Suppressor macrophage (primary cell): ENCODE measurements around the gene DHCR7.
"Not testable (repeated sequence)": the region's sequence is repeated elsewhere in the genome, so short reads cannot be mapped to it uniquely, and the experiment has no call there.

Experiments
- DNase-seq, 4 experiments: peaks; one replicate each; pipeline ENCODE4 v3.0.0-alpha.2; 2020 to 2022

The DHCR7 gene

GRCh38 chr11:71437399-71437798 is 10.8 kb downstream of the DHCR7 start:
- no peak for DNase-seq

DNA sequence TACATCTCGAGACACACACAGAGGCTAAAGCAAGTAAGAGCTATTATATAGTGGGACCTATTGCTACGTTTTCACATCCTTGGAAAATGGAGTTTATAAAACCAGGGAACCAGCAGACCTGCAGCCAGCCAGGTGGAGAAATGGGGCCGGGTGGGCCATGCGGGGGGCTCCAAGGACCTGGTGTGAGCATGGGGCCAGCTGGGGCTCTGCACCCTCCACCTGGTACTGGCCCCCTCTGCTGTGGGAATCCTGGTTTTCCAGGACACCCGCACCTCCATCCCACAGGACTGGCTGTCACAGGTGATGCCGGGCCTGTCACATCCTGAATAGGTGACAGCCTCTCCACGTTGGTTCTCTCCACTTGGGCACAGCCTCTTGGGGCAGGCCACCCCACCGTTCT is 11.3 kb downstream of the DHCR7 start:
- no peak for DNase-seq

DNA sequence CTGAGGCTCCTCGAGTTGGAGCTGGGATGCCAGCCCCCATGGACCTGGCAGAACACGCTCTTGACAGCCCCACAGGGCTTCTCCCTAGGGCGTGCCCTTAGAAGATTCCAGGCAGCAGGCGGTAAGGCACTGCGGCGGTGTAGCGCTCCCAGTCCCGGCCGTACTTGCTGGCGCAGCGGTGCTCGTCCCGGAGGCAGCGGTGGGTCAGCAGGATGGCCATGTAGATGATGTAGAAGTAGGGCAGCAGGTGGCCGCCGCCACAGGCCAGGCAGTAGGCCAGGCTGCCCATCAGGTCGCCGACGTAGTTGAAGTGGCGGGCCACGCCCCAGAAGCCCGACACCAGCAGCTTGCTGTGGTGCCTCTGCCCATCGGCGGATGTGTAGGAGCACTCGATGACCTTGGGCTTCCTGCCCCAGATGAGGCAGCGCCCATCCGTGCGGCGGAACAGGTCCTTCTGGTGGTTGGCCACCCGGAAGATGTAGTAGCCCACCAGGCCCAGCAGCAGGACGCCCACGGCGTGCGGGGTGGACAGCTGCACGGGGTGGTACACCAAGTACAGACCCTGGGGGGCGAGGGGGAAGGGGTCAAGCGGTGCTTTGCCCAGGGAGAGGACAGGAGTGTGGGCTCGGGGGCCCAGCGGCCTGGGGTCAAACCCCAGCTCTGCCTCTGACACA is 12.8 kb downstream of the DHCR7 start:
- DNase-seq: no peak

DNA sequence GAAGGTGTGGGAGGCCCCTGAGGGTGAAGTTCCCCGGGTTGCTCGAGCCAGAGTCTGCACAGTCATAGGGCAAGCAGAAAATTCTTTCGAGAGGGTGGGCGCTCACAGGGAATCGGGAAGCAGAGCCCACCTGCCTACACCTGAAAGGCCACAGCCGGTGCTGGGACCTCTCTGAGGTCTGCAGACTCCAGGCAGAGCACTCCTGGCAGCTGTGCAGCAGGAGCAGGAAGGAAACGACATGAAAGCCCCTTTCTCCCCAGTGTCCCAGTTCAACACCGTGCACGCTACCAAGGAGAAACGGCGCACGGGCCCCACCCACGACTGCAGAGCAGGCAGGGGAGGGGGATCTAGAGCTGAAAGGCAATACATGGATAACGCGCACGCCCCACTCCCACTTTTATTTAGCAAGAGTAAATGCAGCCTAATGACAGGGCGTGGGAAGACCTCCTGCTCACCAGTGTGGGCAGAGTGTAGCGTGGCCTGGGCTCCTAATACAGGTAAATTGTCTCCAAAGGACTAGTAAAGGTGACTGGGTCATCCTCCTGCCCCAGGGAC is 13.5 kb downstream of the DHCR7 start:
- no peak for DNase-seq

DNA sequence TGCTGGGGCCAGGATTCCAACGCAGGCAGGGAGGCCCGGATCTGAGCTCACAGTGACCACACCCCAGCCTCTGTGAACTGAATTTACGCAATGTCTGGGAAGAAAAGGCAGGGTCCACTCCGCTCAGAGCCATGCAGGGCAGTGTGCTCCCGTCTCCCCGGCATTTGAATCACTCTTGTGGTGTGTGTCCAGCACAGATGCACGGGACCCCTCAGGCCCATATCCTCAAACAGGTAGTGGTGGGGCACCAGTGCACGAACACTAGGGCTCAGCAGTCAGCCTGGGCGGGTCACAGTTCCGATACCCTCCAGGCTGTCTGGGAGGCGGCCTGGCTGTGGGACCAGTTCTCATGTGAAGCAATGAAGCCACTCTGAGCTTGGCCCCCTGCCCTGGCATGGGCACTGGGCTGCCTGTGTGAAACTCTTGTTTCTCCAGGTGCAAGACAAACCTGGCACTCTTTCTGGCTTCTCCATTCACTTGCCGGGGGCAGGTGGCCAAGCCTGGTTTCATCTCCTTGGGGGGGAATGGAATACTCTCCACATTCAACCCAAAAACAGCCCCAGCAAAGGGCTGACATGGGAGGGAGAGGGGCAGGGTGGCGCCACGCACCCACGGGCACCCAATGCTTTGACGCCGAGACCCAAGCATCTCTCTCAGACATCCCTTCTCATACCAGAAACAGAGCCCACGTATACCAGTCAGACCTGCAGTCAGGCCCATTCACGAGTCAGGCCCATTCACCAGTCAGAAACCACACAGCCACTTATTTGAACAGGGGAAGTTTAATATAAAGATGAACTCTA is 14.3 kb downstream of the DHCR7 start:
- DNase-seq: peak in 1 of 4 experiments; percentile 11

DNA sequence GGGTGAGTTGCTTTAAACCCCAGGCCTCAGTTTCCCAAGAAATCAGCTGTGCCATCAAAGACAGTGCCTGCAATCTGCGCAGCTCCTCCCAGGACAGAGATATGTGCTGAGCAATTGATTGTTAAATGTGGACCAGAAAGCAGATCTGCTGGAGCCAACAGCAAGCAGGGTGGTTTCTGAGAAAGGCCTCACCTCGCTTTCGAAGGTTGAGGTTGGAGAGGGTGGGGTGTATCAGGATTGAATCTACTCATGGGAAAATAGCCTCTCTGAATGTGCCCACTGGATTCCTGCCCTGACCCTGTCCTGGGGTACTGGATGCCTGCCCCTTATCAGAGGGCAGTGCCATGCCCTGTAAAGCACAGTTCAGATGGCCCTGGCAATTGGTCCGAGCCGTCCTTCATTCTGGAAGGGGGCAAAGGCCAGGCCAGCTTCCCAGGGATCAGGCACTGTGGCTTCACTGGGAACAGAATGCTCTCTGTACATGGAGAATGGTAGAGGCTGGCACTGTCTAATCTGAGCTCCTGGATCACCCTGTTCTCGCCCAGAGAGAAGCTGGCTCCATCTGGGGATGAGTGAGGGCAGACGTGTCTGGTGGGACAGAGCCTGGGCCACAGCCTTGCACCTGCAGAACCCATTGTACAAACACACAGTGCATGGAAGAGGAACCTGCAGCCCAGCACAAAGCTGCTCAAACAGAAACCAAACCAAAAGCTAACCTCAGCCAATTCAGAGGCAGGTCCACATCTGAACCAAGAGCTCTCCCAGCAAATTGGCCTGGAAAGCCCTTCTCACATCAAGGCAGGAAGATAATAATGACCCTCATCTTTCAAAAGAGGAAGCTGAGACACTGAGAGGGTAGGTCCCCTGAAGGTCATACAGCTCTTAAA is 15.2 kb downstream of the DHCR7 start:
- DNase-seq: peak in 1 of 4 experiments; percentile 11

DNA sequence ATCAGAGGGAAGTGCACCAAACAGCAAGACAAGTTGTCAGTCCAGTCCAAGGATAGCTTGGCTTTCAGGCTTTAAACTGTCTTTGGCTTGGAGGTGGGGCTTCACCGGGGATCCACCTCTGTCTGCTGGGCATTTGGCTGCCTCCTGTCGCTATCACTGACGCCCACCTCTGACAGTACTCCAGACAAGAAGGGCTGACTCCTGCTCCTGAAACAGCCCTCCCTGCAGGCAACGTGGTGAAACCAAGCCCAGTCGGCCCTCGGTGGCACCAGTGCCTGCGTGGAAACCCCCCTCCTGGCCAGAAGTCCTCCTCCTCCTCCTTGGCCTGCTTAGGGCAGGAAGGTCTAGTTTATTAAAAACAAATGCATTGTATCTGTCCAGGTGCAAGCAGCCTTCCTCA is 16.9 kb downstream of the DHCR7 start:
- DNase-seq: no peak

DNA sequence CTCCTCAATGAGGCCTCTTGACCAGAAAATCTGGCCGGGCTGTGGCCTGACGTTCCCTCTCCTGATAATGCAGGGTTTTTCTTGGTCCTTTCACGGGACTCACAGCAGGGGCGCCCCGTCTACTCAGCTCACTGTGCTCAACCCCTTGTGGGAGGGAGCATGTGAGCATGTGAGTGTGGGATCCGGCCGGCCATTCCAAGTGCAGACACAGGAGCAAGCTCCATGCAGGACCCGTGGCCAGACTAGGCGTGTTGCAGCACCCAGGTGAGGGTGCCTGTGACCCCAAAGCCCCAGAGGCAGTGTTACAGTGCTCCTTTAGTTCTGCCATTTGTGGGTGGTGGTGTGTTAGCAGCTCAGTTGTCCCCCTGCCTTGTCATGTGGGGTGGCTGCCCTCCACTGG is 18.0 kb downstream of the DHCR7 start:
- DNase-seq: no peak

GRCh38 chr11:71429701-71430100 is 18.5 kb downstream of the DHCR7 start:
- DNase-seq: no peak

- no peak for DNase-seq
Observed at GRCh38 chr11:71428861-71429435, 19.2 kb downstream of the DHCR7 start.

DNA sequence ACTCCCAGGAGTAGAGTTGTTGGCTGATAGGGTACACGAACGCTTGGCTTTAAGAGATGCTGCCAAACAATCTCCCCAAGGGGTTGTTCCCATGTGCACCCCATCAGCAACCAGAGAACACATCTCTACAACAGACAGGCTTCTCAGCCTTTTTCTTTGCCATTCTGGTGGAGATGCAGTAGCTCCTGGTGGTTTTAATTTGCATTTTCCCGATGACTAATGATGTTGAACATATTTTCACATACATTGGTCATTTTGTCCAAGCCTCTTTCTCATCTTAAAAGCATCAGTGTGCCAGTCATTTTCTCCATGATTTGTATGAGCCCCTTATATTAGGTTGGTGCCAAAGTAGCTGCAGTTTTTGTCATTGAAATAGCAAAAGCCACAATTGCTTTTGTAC is 21.8 kb downstream of the DHCR7 start:
- DNase-seq: no peak

GRCh38 chr11:71425860-71426259 is 22.3 kb downstream of the DHCR7 start:
- no peak for DNase-seq

GRCh38 chr11:71425409-71425808 is 22.8 kb downstream of the DHCR7 start:
- no peak for DNase-seq

GRCh38 chr11:71423181-71423790 is 24.9 kb downstream of the DHCR7 start:
- no peak for DNase-seq

GRCh38 chr11:71422318-71422717 is 25.9 kb downstream of the DHCR7 start:
- not testable (repeated sequence) for DNase-seq

DNA sequence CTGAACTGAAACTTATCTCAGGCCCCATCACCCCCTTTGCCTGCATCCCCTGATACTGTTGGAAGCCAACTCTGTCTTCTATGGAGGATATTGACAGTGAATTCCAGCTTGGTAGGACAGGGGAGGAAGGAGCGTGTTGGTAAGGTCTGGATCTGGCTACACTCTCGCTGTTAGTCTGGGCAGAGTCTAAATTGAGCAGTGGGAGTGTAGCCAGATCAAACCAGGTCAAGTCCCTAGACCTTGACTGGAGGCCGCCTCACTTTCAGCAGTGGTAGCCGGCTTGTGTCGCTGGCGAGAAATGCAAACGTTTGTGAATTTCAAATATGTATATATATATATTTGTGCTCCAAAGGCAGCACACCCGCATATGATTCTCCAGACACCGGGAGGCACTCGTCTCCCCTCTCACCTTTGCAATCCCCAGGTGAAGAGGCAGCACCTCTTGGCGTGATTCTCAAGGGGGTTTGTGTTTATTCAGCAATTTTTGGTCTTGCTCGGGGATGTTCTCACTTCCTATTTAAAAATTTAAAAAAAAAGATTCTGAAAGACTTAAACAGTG is 26.7 kb downstream of the DHCR7 start:
- DNase-seq: no peak

DNA sequence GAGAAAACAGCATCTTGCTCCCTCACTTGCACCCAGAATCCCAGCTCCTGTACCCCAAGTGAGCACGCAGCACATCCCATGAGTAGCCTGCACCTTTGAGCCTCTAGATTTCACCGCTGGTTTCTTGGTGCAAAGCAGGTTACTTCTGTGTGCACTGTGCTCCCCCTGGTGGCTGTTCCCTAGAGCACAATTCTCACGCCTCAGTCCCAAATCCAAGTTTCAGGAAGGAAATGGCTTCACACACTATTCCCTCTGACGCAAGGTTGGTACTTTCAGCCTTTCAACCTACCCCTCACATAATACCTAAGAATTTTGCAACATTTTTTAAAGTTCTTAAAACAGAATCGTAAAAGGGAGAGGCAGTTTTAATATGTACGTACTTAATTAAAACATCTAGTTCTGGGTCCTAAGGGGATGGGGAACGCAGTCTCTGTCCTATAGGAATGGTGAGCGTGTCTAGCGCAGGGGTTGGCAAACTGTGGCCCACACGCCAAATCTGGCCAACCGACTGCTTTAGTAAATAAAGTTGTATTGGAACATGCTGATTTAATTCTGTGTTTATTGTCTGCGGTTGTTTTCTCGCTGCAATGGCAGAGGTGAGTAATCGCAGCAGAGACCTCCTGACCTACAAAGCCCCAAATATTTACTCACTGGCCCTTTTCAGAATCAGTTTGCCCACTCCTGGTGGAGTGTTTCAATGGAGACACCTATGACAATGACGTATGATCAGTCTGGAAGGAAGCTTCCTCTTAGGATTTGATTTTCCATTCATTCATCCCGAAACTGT is 27.5 kb downstream of the DHCR7 start:
- peak; percentile 53 to 71 (median 56) for DNase-seq

DNA sequence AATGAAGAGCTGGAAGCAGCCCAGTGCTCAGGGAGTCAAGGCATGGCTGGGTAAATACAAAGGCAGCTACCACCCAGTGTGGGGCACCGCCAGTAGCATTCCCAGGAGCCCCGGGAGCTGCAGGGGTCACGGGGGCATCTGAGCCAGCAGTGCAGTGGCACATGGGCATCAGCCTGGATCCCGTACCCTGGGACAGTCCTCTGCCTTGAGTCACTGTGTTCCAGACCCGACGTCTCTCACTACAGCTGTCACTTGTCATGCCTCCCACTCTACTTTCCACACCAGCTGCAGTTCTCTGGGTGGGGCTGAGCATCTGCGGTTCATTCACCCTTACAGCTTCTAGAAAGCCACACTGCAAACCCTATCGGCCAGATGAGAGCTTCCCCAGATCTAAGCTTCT is 29.6 kb downstream of the DHCR7 start:
- DNase-seq: no peak

GRCh38 chr11:71414645-71415044 is 33.5 kb downstream of the DHCR7 start:
- no peak for DNase-seq

- DNase-seq: no peak
Observed at GRCh38 chr11:71410363-71410966, 37.7 kb downstream of the DHCR7 start.
